HEK293T (cell line): Measurements from ENCODE around the gene TNPO1.

Experiments
- BHLHE40 ChIP-seq: fragments of 450-650 bp; IDR thresholded peaks from 2 replicates; pipeline ENCODE4 v1.6.1; 2016; ENCODE audit warnings: mild to moderate bottlenecking, moderate library complexity, borderline replicate concordance
- ELF4 ChIP-seq: fragments of 450-650 bp; IDR thresholded peaks from 2 replicates; pipeline ENCODE4 v1.6.1; 2017; ENCODE audit warnings: antibody characterized with exemption
- FOXA1 ChIP-seq: fragments of 450-650 bp; IDR thresholded peaks from 2 replicates; pipeline ENCODE4 v1.6.1; 2016; ENCODE audit warnings: mild to moderate bottlenecking
- FOXK2 ChIP-seq: fragments of 450-650 bp; IDR thresholded peaks from 2 replicates; pipeline ENCODE4 v1.6.1; 2016; ENCODE audit warnings: mild to moderate bottlenecking
- LEF1 ChIP-seq: fragments of 450-650 bp; IDR thresholded peaks from 2 replicates; pipeline ENCODE4 v1.6.1; 2017; ENCODE audit warnings: mild to moderate bottlenecking, borderline replicate concordance

GRCh38 chr5:72849546-72849945 is 33.1 kb downstream of the TNPO1 start:
- TF ChIP-seq FOXA1 (no peak), LEF1 (no peak), FOXK2 (no peak), BHLHE40 (no peak), ELF4 (no peak)
